Activated CD8-positive, alpha-beta T cell treated with anti-CD3 and anti-CD28 coated beads, Interleukin-2, amount 10 ng/mL, durations not matched to agents 7 days and 5 days (primary cell): ENCODE data around the gene CACNA1B. TPM values are rescaled to one million over a fixed set of nuclear protein-coding genes. Genes with fewer than 3 reads are reported as not detected.

Experiments used
- ATAC-seq: fragments of 150-1000 bp; cut with Tn5 transposase; one replicate; pipeline ENCODE4 v1.10.0; 2021; ENCODE audit warnings: moderate library complexity
- CTCF ChIA-PET: fragments of 350-600 bp; sonication (Branson Sonifier 250); formaldehyde crosslinking; loops from one replicate; lab custom pipeline; 2021; ENCODE audit warnings: antibody characterized with exemption; lab: Charles Lee
- POLR2A ChIA-PET: fragments of 350-600 bp; sonication (Branson Sonifier 250); formaldehyde crosslinking; loops from one replicate; lab custom pipeline; 2021; ENCODE audit warnings: antibody characterized with exemption; lab: Charles Lee
- DNase-seq: peaks from one replicate; pipeline ENCODE4 v3.0.0-alpha.2; 2020
- H3K27ac Mint-ChIP-seq: one replicate; pipeline ENCODE4 v1.8.0; 2021; ENCODE audit warnings: mild to moderate bottlenecking, mixed read lengths
- H3K27me3 Mint-ChIP-seq: one replicate; pipeline ENCODE4 v1.8.0; 2021; ENCODE audit warnings: low read depth, mixed read lengths
- H3K36me3 Mint-ChIP-seq: one replicate; pipeline ENCODE4 v1.8.0; 2021; ENCODE audit warnings: low read depth, mixed read lengths
- H3K4me1 Mint-ChIP-seq: one replicate; pipeline ENCODE4 v1.8.0; 2021; ENCODE audit warnings: low read depth, mixed read lengths
- H3K4me3 Mint-ChIP-seq: one replicate; pipeline ENCODE4 v1.8.0; 2021; ENCODE audit warnings: mild to moderate bottlenecking, mixed read lengths
- H3K9me3 Mint-ChIP-seq: one replicate; pipeline ENCODE4 v1.8.0; 2022; ENCODE audit warnings: mixed read lengths; ENCODE audit not compliant: insufficient read depth
- total RNA-seq, 2 experiments: library from RNA; stranded (reverse); gene quantifications; one replicate each; pipeline ENCODE4 v1.2.3, GENCODE V29; 2021

The CACNA1B gene
- total RNA-seq, 2 experiments from 2014 or later: not detected

DNA sequence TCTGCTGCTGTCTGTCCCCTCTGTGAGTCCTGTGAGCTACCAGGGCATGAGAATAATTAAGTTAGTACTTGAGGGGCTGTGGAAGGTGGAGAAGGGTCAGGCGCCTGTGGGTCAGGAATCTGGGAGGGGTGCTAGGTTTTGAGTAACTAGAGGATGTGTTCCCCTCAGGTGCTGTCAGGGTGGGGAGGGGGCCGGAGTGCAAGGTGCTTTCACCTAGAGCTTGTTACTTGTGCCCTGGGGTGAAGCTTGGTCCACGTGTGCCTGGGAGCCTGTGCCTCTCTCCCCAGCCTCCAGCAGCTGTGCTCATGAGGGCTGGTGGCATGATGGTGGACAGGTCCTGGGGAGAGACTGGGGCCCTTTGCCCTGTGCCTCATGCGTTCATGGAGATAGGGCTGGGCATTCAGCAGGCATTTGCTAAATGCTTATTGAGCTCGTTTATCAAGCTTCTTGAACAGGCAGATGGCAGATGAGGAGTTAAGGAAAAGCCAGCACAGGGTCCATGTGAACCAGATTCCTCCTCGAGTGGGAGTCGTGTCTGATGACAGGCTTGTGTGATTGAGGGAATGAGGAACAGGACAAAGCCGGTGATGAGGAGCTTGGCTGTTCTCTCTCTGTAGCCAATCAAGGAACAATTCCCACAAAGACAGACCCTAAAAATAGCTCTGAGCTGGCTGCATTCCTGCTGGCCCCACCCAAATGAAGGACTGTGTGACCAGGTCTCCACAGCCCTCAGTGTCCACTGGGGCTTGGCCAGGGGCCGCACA lies 40.9 kb downstream of the CACNA1B start:
- DNase-seq: no peak
- Mint-ChIP-seq H3K36me3 (no peaks in the 10 kb centered on the region), H3K27ac (no peak overlapping the region), H3K27me3 (no peaks in the 10 kb centered on the region), H3K4me1 (no peaks in the 10 kb centered on the region), H3K9me3 (no peaks in the 10 kb centered on the region), H3K4me3 (no peak overlapping the region)
- ChIA-PET CTCF (no interaction called here), POLR2A (no interaction called here)
- no peak for ATAC-seq

DNA sequence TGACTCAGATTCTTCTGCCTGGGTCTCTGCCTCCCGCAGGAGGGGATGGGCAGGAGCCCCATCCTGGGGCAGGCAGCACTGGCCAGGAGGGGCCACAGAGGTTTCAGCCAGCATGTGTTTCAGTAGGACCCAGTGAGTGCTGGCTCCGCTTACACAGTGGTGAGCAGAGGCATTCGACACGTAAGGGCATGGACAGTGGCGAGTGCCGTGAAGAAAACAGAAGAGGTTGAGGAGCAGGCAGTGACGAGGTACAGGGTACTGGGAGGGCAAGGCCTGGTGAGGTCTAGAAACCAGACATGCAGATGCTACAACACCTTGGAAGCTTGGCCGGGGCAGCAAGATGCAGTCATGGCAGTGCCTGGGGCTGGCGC lies 41.5 kb downstream of the CACNA1B start:
- Mint-ChIP-seq H3K9me3 (no peaks in the 10 kb centered on the region), H3K27me3 (no peaks in the 10 kb centered on the region), H3K4me1 (no peaks in the 10 kb centered on the region), H3K4me3 (no peak overlapping the region), H3K27ac (no peak overlapping the region), H3K36me3 (no peaks in the 10 kb centered on the region)
- ChIA-PET CTCF (no interaction called here), POLR2A (no interaction called here)
- no peak for DNase-seq
- no peak for ATAC-seq

DNA sequence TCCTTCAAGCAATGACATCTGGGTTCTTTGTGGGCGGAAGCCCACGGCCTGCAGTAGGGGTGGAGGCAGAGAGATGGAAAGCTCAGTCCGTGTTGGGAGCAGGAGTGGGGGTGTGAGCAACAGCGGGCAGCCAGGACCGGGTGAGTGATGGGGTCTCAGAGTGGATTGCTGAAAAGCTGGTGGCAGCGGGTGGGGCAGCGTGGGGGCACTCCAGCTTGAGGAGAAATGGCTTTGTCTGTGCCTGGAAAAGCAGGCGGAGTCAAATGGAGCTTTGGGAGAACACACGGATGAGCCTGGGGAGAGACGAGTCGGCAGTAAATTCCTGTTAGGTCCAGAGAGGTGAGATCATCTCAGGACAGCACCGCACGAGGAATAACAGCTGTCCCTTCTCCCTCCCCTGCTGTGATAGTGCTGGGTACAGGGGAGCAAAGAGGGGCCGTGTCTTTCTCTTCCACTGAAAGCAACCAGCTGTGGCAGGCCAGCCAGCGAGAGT lies 42.1 kb downstream of the CACNA1B start:
- ChIA-PET POLR2A (no interaction called here), CTCF (no interaction called here)

DNA sequence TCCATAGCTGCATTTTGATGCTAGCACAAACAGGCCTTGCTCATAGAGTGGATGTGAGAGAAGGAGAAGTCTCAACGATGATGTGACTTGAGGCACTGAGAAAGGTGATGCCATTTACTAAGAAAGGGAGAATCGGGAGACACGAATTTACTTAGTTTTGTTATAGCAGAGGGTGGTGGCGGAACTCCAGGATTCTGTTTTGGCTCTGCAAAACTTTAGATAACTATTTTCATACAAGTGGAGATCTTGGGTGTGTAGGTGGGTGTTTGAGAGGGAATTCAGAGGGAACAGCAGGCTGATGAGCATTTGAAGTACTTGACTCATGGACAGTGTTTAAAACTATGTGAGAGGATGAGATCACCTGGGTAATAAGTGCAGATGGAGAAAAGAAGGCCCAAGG lies 43.2 kb downstream of the CACNA1B start:
- H3K4me3 Mint-ChIP-seq: no peak overlapping the region
- ChIA-PET CTCF (no interaction called here), POLR2A (no interaction called here)
- no peaks in the 10 kb centered on the region for H3K27me3 Mint-ChIP-seq
- no peak overlapping the region for H3K27ac Mint-ChIP-seq
- ATAC-seq (no peak), DNase-seq (no peak)
- H3K36me3 Mint-ChIP-seq: no peaks in the 10 kb centered on the region
- H3K9me3 Mint-ChIP-seq: no peaks in the 10 kb centered on the region
- H3K4me1 Mint-ChIP-seq: no peaks in the 10 kb centered on the region

More for the DNA sequence above, 42.1 kb downstream of the CACNA1B start:
- Mint-ChIP-seq H3K9me3 (no peaks in the 10 kb centered on the region), H3K27ac (no peak overlapping the region), H3K4me1 (no peaks in the 10 kb centered on the region), H3K27me3 (no peaks in the 10 kb centered on the region), H3K4me3 (no peak overlapping the region), H3K36me3 (no peaks in the 10 kb centered on the region)
- DNase-seq (no peak), ATAC-seq (no peak)

DNA sequence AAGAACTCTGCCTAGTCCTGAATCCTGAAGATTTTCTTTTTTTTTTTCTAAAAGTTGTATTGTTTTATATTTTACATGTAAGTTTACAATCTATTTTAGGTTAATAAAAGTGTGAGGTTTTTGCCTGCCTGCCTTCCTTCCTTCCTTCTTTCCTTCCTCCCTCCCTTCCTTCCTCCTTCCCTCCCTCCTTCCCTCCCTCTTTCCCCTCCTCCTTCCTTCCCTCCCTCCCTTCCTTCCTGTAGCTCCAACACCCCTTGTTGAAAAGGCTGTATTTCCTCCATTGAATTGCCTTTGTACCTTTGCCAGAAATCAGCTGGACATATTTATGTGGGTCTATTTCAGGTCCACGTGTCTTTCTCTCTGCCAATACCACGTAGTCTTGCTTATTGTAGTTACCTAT lies 46.6 kb downstream of the CACNA1B start:
- Mint-ChIP-seq H3K9me3 (peaks cover 6% of the 10 kb centered on the region), H3K27me3 (no peaks in the 10 kb centered on the region), H3K27ac (no peak overlapping the region), H3K4me1 (no peaks in the 10 kb centered on the region), H3K36me3 (no peaks in the 10 kb centered on the region), H3K4me3 (no peak overlapping the region)
- ATAC-seq: no peak
- no peak for DNase-seq
- POLR2A ChIA-PET: no interaction called here
- CTCF ChIA-PET: no interaction called here

DNA sequence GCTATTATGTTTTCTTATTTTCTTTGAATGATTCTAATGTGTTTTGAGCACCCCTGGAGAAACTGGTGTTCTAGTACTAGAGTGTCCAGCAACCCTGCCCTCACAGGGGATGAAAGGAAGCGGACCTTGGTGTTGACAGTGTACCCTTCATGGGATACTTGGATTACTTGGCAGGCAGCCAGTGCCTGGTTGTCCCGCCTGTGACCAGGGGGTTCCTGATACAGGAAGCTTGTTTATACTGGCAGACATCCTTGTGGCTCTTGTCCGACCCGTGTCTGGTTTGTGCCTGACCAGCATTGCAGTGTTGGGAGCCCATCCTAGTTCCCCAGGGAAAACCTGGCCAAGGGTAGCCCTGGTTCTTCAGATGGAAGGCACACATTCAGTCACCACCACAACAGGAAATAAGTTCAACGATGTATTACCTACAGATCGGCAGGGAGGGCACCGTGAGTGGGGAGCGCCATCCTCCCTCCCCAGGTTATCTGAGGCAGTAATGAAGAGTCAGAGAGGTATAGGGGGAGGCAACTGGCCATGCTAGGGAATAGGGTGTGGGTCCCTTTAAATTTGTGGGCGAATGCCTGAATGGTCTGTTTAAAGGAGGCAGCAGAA lies 47.3 kb downstream of the CACNA1B start:
- Mint-ChIP-seq H3K4me1 (no peaks in the 10 kb centered on the region), H3K27me3 (no peaks in the 10 kb centered on the region), H3K9me3 (peaks cover 6% of the 10 kb centered on the region), H3K27ac (no peak overlapping the region), H3K4me3 (no peak overlapping the region), H3K36me3 (no peaks in the 10 kb centered on the region)
- DNase-seq (no peak), ATAC-seq (no peak)
- POLR2A ChIA-PET: no interaction called here
- CTCF ChIA-PET: no interaction called here

DNA sequence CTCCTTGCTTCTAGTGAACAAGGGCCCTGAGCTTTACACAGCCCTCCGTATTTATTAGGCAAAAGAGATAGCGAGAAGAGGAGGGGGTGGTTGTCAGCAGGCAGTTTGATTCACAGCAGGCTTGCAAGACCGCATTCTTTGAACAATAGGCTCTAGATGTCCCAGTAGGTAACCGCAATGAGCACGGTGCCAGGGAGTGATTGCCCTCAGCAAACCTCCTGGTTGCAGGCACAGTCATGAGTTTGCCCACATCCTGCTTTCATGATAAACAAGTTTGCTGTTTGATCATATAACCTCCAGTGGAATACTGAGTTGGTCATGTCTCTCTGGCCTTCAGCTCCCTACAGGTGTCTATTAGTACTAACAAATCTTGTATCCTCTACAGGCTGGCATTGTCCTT lies 66.1 kb downstream of the CACNA1B start:
- Mint-ChIP-seq H3K36me3 (no peaks in the 10 kb centered on the region), H3K4me1 (no peaks in the 10 kb centered on the region), H3K27me3 (no peaks in the 10 kb centered on the region), H3K27ac (no peak overlapping the region), H3K4me3 (no peak overlapping the region), H3K9me3 (peaks cover 32% of the 10 kb centered on the region)
- DNase-seq (no peak), ATAC-seq (no peak)
- POLR2A ChIA-PET: no interaction called here
- CTCF ChIA-PET: no interaction called here

DNA sequence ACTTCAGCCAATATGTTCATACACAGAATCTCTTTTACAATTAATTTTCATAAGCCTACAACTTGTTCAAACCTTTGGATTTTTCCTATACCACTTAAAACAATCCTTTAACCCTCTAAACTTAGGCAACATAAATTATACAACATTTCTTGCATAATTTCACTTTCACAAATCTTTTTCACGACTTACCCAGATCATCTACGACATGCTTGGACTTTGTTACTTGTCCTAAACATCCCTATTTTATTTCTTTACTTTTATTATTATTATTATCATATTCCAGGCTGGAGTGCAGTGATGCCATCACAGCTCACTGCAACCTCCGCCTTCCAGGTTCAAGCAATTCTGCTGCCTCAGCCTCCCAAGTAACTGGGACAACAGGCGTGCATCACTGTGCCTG lies 68.0 kb downstream of the CACNA1B start:
- ATAC-seq: no peak

DNA sequence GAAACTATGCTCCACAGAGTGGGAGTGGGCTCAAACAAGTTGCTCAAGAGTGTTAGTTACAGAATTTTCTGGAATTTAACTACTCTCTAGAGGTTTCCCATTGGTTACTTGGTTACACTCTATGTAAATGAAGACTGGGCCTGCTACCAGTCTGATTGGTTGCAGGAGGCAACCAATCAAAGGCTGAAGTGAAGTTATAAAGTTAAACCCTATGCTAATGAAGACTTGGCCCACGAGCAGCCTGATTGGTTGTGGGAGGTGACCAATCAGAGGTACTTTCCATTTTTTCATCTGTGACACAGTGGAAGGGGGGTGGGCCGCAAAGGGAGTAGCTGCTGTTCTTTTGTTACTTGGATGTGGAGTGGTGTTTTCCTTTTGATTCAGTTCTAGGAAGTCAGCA lies 69.4 kb downstream of the CACNA1B start:
- ChIA-PET CTCF (no interaction called here), POLR2A (no interaction called here)
- no peaks in the 10 kb centered on the region for H3K36me3 Mint-ChIP-seq
- no peaks in the 10 kb centered on the region for H3K4me1 Mint-ChIP-seq
- no peak overlapping the region for H3K27ac Mint-ChIP-seq
- DNase-seq (no peak), ATAC-seq (no peak)
- peaks cover 32% of the 10 kb centered on the region for H3K9me3 Mint-ChIP-seq
- H3K27me3 Mint-ChIP-seq: no peaks in the 10 kb centered on the region
- no peak overlapping the region for H3K4me3 Mint-ChIP-seq

More for the DNA sequence above, 68.0 kb downstream of the CACNA1B start:
- Mint-ChIP-seq H3K4me3 (no peak overlapping the region), H3K27ac (no peak overlapping the region), H3K27me3 (no peaks in the 10 kb centered on the region), H3K9me3 (peaks cover 32% of the 10 kb centered on the region), H3K36me3 (no peaks in the 10 kb centered on the region), H3K4me1 (no peaks in the 10 kb centered on the region)
- CTCF ChIA-PET: no interaction called here
- POLR2A ChIA-PET: no interaction called here
- DNase-seq: no peak

DNA sequence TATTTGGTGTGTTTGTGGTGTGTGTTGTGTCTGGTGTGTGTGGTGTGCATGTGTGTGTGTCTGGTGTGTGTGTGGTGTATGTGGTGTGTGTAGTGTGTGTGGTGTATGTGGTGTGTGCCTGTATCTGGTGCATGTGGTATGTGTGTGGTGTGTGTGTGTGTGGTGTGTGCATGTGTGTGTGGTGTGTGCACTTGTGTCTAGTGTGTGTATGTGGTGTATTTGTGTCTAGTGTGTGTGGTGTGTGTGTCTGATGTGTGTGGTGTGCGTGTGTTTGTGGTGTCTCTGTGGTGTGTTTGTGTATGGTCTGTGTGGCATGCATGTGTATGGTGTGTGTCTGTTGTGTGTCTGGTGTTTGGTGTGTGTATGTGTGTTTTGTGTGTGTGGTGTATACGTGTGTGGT lies 71.1 kb downstream of the CACNA1B start:
- ATAC-seq (no peak), DNase-seq (no peak)
- ChIA-PET CTCF (no interaction called here), POLR2A (no interaction called here)
- no peak overlapping the region for H3K4me3 Mint-ChIP-seq
- H3K36me3 Mint-ChIP-seq: no peaks in the 10 kb centered on the region
- H3K27me3 Mint-ChIP-seq: no peaks in the 10 kb centered on the region
- peaks cover 24% of the 10 kb centered on the region for H3K9me3 Mint-ChIP-seq
- no peaks in the 10 kb centered on the region for H3K4me1 Mint-ChIP-seq
- H3K27ac Mint-ChIP-seq: no peak overlapping the region

DNA sequence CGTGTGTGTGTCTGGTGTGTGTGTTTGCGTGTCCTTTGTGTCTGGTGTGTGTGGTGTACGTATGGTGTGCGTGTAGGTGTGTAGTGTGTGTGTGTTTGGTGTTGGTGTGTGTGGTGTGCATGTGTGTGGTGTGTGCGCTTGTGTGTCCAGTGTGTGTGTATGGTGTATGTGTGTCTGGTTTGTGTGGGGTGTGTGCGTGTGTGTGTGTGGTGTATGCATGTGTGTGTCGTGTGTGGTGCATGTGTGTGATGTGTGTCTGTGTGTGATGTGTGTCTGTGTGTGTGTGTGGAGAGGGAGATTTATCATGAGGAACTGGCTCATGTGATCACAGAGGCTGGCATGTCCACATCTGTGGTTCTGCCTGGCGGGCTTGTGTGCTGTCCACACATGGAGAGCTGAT lies 71.7 kb downstream of the CACNA1B start:
- Mint-ChIP-seq H3K4me3 (no peak overlapping the region), H3K27me3 (no peaks in the 10 kb centered on the region), H3K27ac (no peak overlapping the region), H3K4me1 (no peaks in the 10 kb centered on the region), H3K9me3 (peaks cover 19% of the 10 kb centered on the region), H3K36me3 (no peaks in the 10 kb centered on the region)
- DNase-seq (no peak), ATAC-seq (no peak)
- POLR2A ChIA-PET: no interaction called here
- CTCF ChIA-PET: no interaction called here

DNA sequence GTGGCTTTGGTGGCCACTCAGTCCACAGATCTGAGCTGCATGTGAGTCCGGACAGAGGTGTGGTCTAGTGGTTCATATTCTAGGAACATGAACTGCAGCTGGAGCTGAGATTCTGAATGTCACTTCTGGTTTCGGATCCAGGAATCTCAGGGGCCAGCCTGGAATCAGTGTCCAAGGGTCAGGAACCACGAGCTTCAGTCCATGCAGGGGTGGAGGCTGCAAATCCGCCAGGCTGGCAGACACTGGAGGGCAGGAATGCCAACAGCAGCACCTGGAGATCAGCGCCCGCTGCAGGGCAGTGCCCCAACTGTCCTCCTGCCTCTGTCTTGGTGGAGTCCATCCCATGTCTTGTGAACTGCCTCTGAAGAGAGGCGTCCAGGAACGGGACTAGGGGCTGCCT lies 73.5 kb downstream of the CACNA1B start:
- H3K27ac Mint-ChIP-seq: no peak overlapping the region
- peaks cover 12% of the 10 kb centered on the region for H3K9me3 Mint-ChIP-seq
- DNase-seq (no peak), ATAC-seq (no peak)
- no peak overlapping the region for H3K4me3 Mint-ChIP-seq
- H3K36me3 Mint-ChIP-seq: no peaks in the 10 kb centered on the region
- no peaks in the 10 kb centered on the region for H3K4me1 Mint-ChIP-seq
- ChIA-PET POLR2A (no interaction called here), CTCF (no interaction called here)
- H3K27me3 Mint-ChIP-seq: no peaks in the 10 kb centered on the region
